K562 (cell line): ENCODE data around the gene ETFBKMT. TPM values are rescaled to one million over a fixed set of nuclear protein-coding genes. Genes with fewer than 3 reads are reported as not detected.

Experiments used
- ATAC-seq: fragments of 200-7000 bp; cut with Tn5 transposase; 3 replicates; pipeline ENCODE4 v1.9.1; 2020; ENCODE audit warnings: moderate library complexity
- BruUV-seq: library from RNA; stranded (reverse); fragments of 400-500 nt; replicated peaks from 2 replicates; lab custom pipeline; 2021; lab: Mats Ljungman, UMichigan
- CTCF ChIA-PET: fragments of 300-600 bp; formaldehyde crosslinking; extraction: SDS; loops from one replicate; lab custom pipeline; 2021; ENCODE audit warnings: low intra/inter-chr PET ratio; lab: Yijun Ruan, JAX
- POLR2A ChIA-PET: fragments of 300-600, 350-650 bp; sonication (Branson Sonifier 250); formaldehyde crosslinking; extraction: SDS; loops from one replicate; lab custom pipeline; 2021; ENCODE audit warnings: antibody characterized with exemption, inconsistent platforms; lab: Yijun Ruan, JAX
- DNase-seq, 4 experiments: peaks; one replicate each; pipeline versions ENCODE4 v3.0.0 to v3.0.0-alpha.2; 2011 to 2018; ENCODE audit warnings: low spot score in 3 of 4, mixed read lengths in 3 of 4; ENCODE audit errors: extremely low read depth in 1 of 4
- FAIRE-seq: peaks from 2 replicates; lab custom pipeline; 2011; peaks lifted over from hg19 to GRCh38; lab: Jason Lieb, UNC
- H2AFZ ChIP-seq: 2 replicates; pipeline ENCODE4 v1.6.0; 2011; ENCODE audit warnings: low read depth, low read length, control low read depth, inconsistent platforms
- H3K27ac ChIP-seq: fragments of 200-600 bp; 3 replicates; pipeline ENCODE4 v1.8.0; 2011; ENCODE audit warnings: low read depth, mild to moderate bottlenecking, control low read depth, inconsistent platforms, low read length, moderate library complexity, mixed read lengths; ENCODE audit errors: extremely low read depth
- H3K27me3 ChIP-seq, 2 experiments: fragments of 300-600 bp in 1 of 2; 2 replicates in 1 of 2; 3 replicates in 1 of 2; pipeline versions ENCODE4 v1.6.0 to v1.8.0; 2011; ENCODE audit warnings: inconsistent platforms in 2 of 2, low read length in 2 of 2, mild to moderate bottlenecking in 1 of 2, mixed read lengths in 1 of 2, moderate library complexity in 1 of 2; ENCODE audit not compliant: control insufficient read depth in 2 of 2, insufficient read depth in 2 of 2
- H3K36me3 ChIP-seq: fragments of 300-600 bp; 3 replicates; pipeline ENCODE4 v1.8.0; 2011; ENCODE audit warnings: mild to moderate bottlenecking, low read length, inconsistent platforms; ENCODE audit not compliant: control insufficient read depth, insufficient read depth
- H3K4me1 ChIP-seq, 2 experiments: fragments of 200-600 bp in 1 of 2; replicated peaks in 1 of 2; 2 replicates in 1 of 2; 3 replicates in 1 of 2; pipeline versions ENCODE4 v1.5.1 to v1.8.0; 2011; ENCODE audit warnings: inconsistent platforms in 2 of 2, low read length in 2 of 2, mild to moderate bottlenecking in 1 of 2, mixed read lengths in 1 of 2, moderate library complexity in 1 of 2; ENCODE audit not compliant: control insufficient read depth in 2 of 2, insufficient read depth in 2 of 2
- H3K4me2 ChIP-seq: 2 replicates; pipeline ENCODE4 v1.6.1; 2011; ENCODE audit warnings: low read length, control low read depth, inconsistent platforms, mixed read lengths; ENCODE audit not compliant: insufficient read depth
- H3K4me3 ChIP-seq: fragments of 200-600 bp; sonication (generic), shearing (Covaris generic); 2 replicates; pipeline ENCODE4 v1.5.1; 2016; ENCODE audit warnings: control low read depth, inconsistent platforms
- H3K79me2 ChIP-seq: fragments of 200-600 bp; 3 replicates; pipeline ENCODE4 v1.8.0; 2011; ENCODE audit warnings: low read length, inconsistent platforms; ENCODE audit not compliant: control insufficient read depth, insufficient read depth
- H3K9ac ChIP-seq, 2 experiments: 2 replicates each; pipeline versions ENCODE4 v1.6.0 to v1.6.1; 2011; ENCODE audit warnings: low read depth in 2 of 2, low read length in 2 of 2, control low read depth in 1 of 2, inconsistent platforms in 1 of 2, mild to moderate bottlenecking in 1 of 2, mixed read lengths in 1 of 2; ENCODE audit not compliant: insufficient read depth in 1 of 2
- H3K9me1 ChIP-seq: one replicate; pipeline ENCODE4 v1.6.0; 2011; ENCODE audit warnings: inconsistent platforms, mild to moderate bottlenecking, low read length, moderate library complexity; ENCODE audit not compliant: control insufficient read depth, insufficient read depth
- H3K9me3 ChIP-seq: replicated peaks from 2 replicates; pipeline ENCODE4 v1.5.1; 2011; ENCODE audit warnings: low read depth, low read length, inconsistent platforms; ENCODE audit not compliant: control insufficient read depth, insufficient read depth
- H4K20me1 ChIP-seq: replicated peaks from 2 replicates; pipeline ENCODE4 v1.6.1; 2011; ENCODE audit warnings: low read length, inconsistent platforms, mixed read lengths; ENCODE audit not compliant: control insufficient read depth, insufficient read depth
- ADNP ChIP-seq: fragments of 200-800 bp; sonication (Bioruptor generic); IDR thresholded peaks from 2 replicates; pipeline ENCODE4 v1.6.1; 2016; ENCODE audit warnings: missing genetic modification characterization, missing compliant biosample characterization
- ATF3 ChIP-seq, 2 experiments: fragments of 450-650 bp in 1 of 2; sonication (generic) in 1 of 2; formaldehyde crosslinking in 1 of 2; IDR thresholded peaks in 1 of 2; conservative IDR thresholded peaks in 1 of 2; 2 replicates each; pipeline versions ENCODE4 v1.6.1 to v1.8.1; 2016 to 2023; ENCODE audit warnings: mild to moderate bottlenecking in 2 of 2, moderate library complexity in 2 of 2, inconsistent platforms in 1 of 2, missing genetic modification reagents in 1 of 2
- BCOR ChIP-seq: fragments of 450-650 bp; IDR thresholded peaks from 2 replicates; pipeline ENCODE4 v1.6.1; 2016
- BRD4 ChIP-seq: fragments of 200-600 bp; sonication (generic); IDR thresholded peaks from 2 replicates; pipeline ENCODE4 v1.6.1; 2017; ENCODE audit warnings: inconsistent platforms
- CEBPB ChIP-seq: fragments of 450-650 bp; IDR thresholded peaks from 2 replicates; pipeline ENCODE4 v1.6.1; 2016; ENCODE audit warnings: missing genetic modification characterization, missing compliant biosample characterization
- CEBPG ChIP-seq, 3 experiments: fragments of 200-800 bp in 1 of 3; sonication (Bioruptor generic) in 1 of 3; sonication (generic) in 1 of 3; formaldehyde crosslinking in 1 of 3; IDR thresholded peaks in 2 of 3; conservative IDR thresholded peaks in 1 of 3; 2 replicates each; pipeline versions ENCODE4 v1.6.1 to v1.8.0; 2016 to 2022; ENCODE audit warnings: missing compliant biosample characterization in 2 of 3, missing genetic modification characterization in 2 of 3, mild to moderate bottlenecking in 1 of 3, missing genetic modification reagents in 1 of 3
- CREB1 ChIP-seq, 2 experiments: sonication (generic) in 1 of 2; formaldehyde crosslinking in 1 of 2; IDR thresholded peaks; 2 replicates each; pipeline versions ENCODE4 v1.6.1 to v1.8.0; 2012 to 2022; ENCODE audit warnings: inconsistent platforms in 1 of 2, mild to moderate bottlenecking in 1 of 2, missing genetic modification reagents in 1 of 2, moderate library complexity in 1 of 2
- DACH1 ChIP-seq: fragments of 450-650 bp; IDR thresholded peaks from 2 replicates; pipeline ENCODE4 v1.6.1; 2018; ENCODE audit not compliant: partially characterized antibody
- ETV5 ChIP-seq: sonication (generic); formaldehyde crosslinking; IDR thresholded peaks from 2 replicates; pipeline ENCODE4 v1.4.0; 2020; ENCODE audit warnings: low read depth, mild to moderate bottlenecking, missing genetic modification reagents
- FOXA3 ChIP-seq, 2 experiments: fragments of 450-650 bp in 1 of 2; sonication (generic) in 1 of 2; formaldehyde crosslinking; IDR thresholded peaks in 1 of 2; conservative IDR thresholded peaks in 1 of 2; 2 replicates each; pipeline versions ENCODE4 v1.4.0 to v1.8.0; 2020 to 2022; ENCODE audit warnings: mild to moderate bottlenecking in 2 of 2, missing genetic modification reagents in 1 of 2
- HMGN3 ChIP-seq: IDR thresholded peaks from 2 replicates; pipeline ENCODE4 v1.6.1; 2011; ENCODE audit warnings: borderline replicate concordance, low read depth, mild to moderate bottlenecking, mixed read lengths, low read length; ENCODE audit not compliant: insufficient read length; ENCODE audit errors: extremely low read depth
- NEUROD1 ChIP-seq: fragments of 150-350 bp; IDR thresholded peaks from 2 replicates; pipeline ENCODE4 v1.6.1; 2014; ENCODE audit warnings: borderline replicate concordance, low read length, low read depth; ENCODE audit not compliant: partially characterized antibody
- RBM25 ChIP-seq: fragments of 200-400 bp; formaldehyde crosslinking; IDR thresholded peaks from 2 replicates; pipeline ENCODE4 v1.6.1; 2018; ENCODE audit warnings: low read length, low read depth, moderate library complexity; ENCODE audit not compliant: severe bottlenecking
- ZNF121 ChIP-seq: sonication (generic); formaldehyde crosslinking; conservative IDR thresholded peaks from 2 replicates; pipeline ENCODE4 v1.8.0; 2022; ENCODE audit warnings: missing genetic modification reagents
- ZNF197 ChIP-seq: fragments of 200-800 bp; sonication (Bioruptor generic); IDR thresholded peaks from 2 replicates; pipeline ENCODE4 v1.6.1; 2016; ENCODE audit warnings: low read depth, missing genetic modification characterization, missing compliant biosample characterization
- ZNF217 ChIP-seq: sonication (generic); formaldehyde crosslinking; IDR thresholded peaks from 2 replicates; pipeline ENCODE4 v1.8.0; 2022; ENCODE audit warnings: mild to moderate bottlenecking, missing genetic modification reagents
- ZNF311 ChIP-seq: fragments of 250-450 bp; sonication (Bioruptor Pico); IDR thresholded peaks from 2 replicates; pipeline ENCODE4 v1.4.0; 2020; ENCODE audit warnings: mild to moderate bottlenecking, moderate library complexity
- WGBS: fragments of 100-300 bp; shearing (Covaris generic); methylation state at CpG from one replicate; pipeline ENCODE4 v1.1.6; 2016; ENCODE audit warnings: low coverage, mixed read lengths; ENCODE audit not compliant: insufficient coverage; ENCODE audit errors: missing lambda C conversion rate; 5-methylcytosine and 5-hydroxymethylcytosine counted together
- in situ Hi-C: fragments of 300-500 bp; cut with MboI; formaldehyde crosslinking; loops from 4 replicates; pipeline ENCODE4 v1.15.0; 2018; ENCODE audit warnings: inconsistent platforms, mixed read lengths
- intact Hi-C: fragments of 100-400 bp; cut with micrococcal nuclease; formaldehyde crosslinking; loops from 2 replicates; pipeline ENCODE4 v1.14.2; 2022
- polyA plus RNA-seq, 8 experiments: library from polyadenylated mRNA; depleted of rRNA in 4 of 8; stranded (reverse) in 5 of 8; unstranded in 3 of 8; fragments of >200 nt; fragmentation: Nextera tagmentation in 2 of 8; fragmentation: Illumina TruSeq in 1 of 8; extraction: Ambion mirVana in 2 of 8; extraction: Trizol in 1 of 8; gene quantifications; 2 replicates each; pipeline versions ENCODE4 v1.2.1 to v1.2.3, GENCODE V29; 2011 to 2014; ENCODE audit warnings: inconsistent platforms in 1 of 8, missing spikeins in 1 of 8
- total RNA-seq, 7 experiments: library from RNA; depleted of rRNA in 6 of 7; stranded (reverse); fragments of >200 nt in 6 of 7; fragmentation: Illumina TruSeq in 2 of 7; extraction: Trizol in 2 of 7; gene quantifications; 2 replicates each; pipeline versions ENCODE4 v1.2.1 to v1.2.3, GENCODE V29; 2011 to 2021; ENCODE audit warnings: low replicate concordance in 1 of 7

The ETFBKMT gene
- total and polyA plus RNA-seq, 9 of the 15 experiments (the other 6 are each of a cell fraction or from before 2014, with no cell fraction given), result 0.18 to 1.7 (median 0.96) TPM

GRCh38 chr12:31714406-31715271, 55.2 kb downstream of the ETFBKMT start:
- peak overlapping the region; percentile 89 for H3K4me2 ChIP-seq
- peaks cover 41% of the 10 kb centered on the region for H3K79me2 ChIP-seq
- ChIA-PET CTCF (no interaction called here), POLR2A (interaction anchor here (0.8 to 6.4 kb wide), 13 partner anchors 12 to 397 kb away, joined by 3 to 85 read pairs (median 5); partner anchors contain the start of genes AMN1 and ETFBKMT)
- H3K27me3 ChIP-seq, result no peaks in the 10 kb centered on the region
- no peaks in the 10 kb centered on the region for H3K36me3 ChIP-seq
- ATAC-seq (peak; percentile 3), DNase-seq (no peak), FAIRE-seq (peak; percentile 46)
- no peaks in the 10 kb centered on the region for H3K9me1 ChIP-seq
- TF ChIP-seq CREB1 (IDR thresholded peaks at IDR 0.05) (no peak), CREB1 (CRISPR knock-in tag; IDR thresholded peaks at IDR 0.05) (no peak), ZNF217 (CRISPR knock-in tag) (no peak), HMGN3 (no peak), CEBPB (tag) (peak; percentile 82), ADNP (peak; percentile 33; the same call in 1 of the 2 replicates), CEBPG (CRISPR knock-in tag; IDR thresholded peaks at IDR 0.05) (no peak), CEBPG (tag; conservative IDR thresholded peaks at IDR 0.05 in 1 of 2, IDR thresholded peaks at IDR 0.05 in 1 of 2) (peak; percentile 64 to 66), ZNF311 (CRISPR knock-in tag) (no peak), DACH1 (peak; percentile 70), RBM25 (peak; percentile 38), FOXA3 (CRISPR knock-in tag; conservative IDR thresholded peaks at IDR 0.05 in 1 of 2, IDR thresholded peaks at IDR 0.05 in 1 of 2) (0 out of 4 replicates have a peak, but pooled peaks of 1 of the 2 experiments have one; percentile 16), ZNF197 (CRISPR knock-in tag) (0 out of 2 replicates have a peak, but pooled peaks have one; percentile 14), ATF3 (IDR thresholded peaks at IDR 0.05) (no peak), ATF3 (CRISPR knock-in tag; conservative IDR thresholded peaks at IDR 0.05) (no peak), NEUROD1 (no peak), BRD4 (peak; percentile 10; the same call in 1 of the 2 replicates), ETV5 (CRISPR knock-in tag) (no peak), BCOR (peak; percentile 34; the same call in 1 of the 2 replicates), ZNF121 (peak; percentile 89)
- H3K27ac ChIP-seq, result peak overlapping the region; percentile 97
- BruUV-seq, result TSS peak; percentile 81
- in situ Hi-C loops (no loop called here), intact Hi-C loops (loop anchor here (1.0 kb wide), 1 partner anchor 15 kb away; the partner anchor contains the start of gene AMN1)
- H3K9me3 ChIP-seq, result no peaks in the 10 kb centered on the region; the same call in 1 of the 2 replicates
- H3K4me3 ChIP-seq, result peak overlapping the region; percentile 49; the same call in 1 of the 2 replicates
- peaks cover 5 to 18% of the 10 kb centered on the region in 2 experiments; a peak in 4 of 5 replicates for H3K4me1 ChIP-seq
- WGBS, result 56% methylated on average over 3 of the region's 3 CpGs
- peak overlapping the region; percentile 78 for H2AFZ ChIP-seq
- no peaks in the 10 kb centered on the region for H4K20me1 ChIP-seq
- H3K9ac ChIP-seq, result peak overlapping the region in 1 of 2 experiments; percentile 93; a peak in 2 of 4 replicates
